ENCODE data around the gene MRPL18. TPM values are rescaled to one million over a fixed set of nuclear protein-coding genes. Genes with fewer than 3 reads are reported as not detected.

Gene MRPL18
- total and polyA plus RNA-seq, 9 of the 15 experiments (the other 6 are each of a cell fraction or from before 2014, with no cell fraction given), result 149 to 456 (median 196) TPM

DNA sequence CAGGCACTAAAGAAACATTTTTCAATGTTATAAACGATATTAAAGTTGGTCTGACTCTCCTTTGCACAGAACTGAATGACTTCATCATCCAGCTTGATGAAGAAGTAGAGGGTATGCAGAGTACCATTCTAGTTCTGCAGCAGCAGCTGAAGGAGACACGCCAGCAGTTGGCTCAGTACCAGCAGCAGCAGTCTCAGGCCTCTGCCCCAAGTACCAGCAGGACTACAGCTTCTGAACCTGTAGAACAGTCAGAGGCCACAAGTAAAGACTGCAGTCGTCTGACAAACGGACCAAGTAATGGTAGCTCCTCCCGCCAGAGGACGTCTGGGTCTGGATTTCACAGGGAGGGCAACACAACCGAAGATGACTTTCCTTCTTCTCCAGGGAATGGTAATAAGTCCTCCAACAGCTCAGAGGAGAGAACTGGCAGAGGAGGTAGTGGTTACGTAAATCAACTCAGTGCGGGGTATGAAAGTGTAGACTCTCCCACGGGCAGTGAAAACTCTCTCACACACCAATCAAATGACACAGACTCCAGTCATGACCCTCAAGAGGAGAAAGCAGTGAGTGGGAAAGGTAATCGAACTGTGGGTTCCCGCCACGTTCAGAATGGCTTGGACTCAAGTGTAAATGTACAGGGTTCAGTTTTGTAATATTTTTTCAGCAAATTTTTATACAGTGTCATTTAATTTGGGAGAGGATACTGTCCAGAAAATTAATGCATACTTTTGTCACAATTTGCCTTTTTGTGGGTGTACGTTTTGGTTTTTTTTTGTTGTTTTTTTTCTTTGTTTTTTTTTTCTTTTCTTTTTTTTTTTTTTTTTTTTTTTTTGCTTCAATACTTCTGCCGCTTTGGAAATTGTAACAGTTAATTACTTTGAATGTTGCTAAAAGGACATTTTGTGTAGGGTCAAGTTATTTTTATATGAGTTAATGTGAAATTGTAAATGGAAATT is 35.0 kb upstream of the MRPL18 start (continued):
- TF ChIP-seq, protein P1, sequence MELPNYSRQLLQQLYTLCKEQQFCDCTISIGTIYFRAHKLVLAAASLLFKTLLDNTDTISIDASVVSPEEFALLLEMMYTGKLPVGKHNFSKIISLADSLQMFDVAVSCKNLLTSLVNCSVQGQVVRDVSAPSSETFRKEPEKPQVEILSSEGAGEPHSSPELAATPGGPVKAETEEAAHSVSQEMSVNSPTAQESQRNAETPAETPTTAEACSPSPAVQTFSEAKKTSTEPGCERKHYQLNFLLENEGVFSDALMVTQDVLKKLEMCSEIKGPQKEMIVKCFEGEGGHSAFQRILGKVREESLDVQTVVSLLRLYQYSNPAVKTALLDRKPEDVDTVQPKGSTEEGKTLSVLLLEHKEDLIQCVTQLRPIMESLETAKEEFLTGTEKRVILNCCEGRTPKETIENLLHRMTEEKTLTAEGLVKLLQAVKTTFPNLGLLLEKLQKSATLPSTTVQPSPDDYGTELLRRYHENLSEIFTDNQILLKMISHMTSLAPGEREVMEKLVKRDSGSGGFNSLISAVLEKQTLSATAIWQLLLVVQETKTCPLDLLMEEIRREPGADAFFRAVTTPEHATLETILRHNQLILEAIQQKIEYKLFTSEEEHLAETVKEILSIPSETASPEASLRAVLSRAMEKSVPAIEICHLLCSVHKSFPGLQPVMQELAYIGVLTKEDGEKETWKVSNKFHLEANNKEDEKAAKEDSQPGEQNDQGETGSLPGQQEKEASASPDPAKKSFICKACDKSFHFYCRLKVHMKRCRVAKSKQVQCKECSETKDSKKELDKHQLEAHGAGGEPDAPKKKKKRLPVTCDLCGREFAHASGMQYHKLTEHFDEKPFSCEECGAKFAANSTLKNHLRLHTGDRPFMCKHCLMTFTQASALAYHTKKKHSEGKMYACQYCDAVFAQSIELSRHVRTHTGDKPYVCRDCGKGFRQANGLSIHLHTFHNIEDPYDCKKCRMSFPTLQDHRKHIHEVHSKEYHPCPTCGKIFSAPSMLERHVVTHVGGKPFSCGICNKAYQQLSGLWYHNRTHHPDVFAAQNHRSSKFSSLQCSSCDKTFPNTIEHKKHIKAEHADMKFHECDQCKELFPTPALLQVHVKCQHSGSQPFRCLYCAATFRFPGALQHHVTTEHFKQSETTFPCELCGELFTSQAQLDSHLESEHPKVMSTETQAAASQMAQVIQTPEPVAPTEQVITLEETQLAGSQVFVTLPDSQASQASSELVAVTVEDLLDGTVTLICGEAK (IDR thresholded peaks at IDR 0.05), result no peak
- TF ChIP-seq, protein P1 (CRISPR knock-in tag; IDR thresholded peaks at IDR 0.05), result no peak
- TF ChIP-seq RBBP5 (IDR thresholded peaks at IDR 0.05; ENCODE audit: borderline replicate concordance, insufficient read depth, low read length, poor library complexity, severe bottlenecking), result peak; percentile 35
- TF ChIP-seq, protein P2, sequence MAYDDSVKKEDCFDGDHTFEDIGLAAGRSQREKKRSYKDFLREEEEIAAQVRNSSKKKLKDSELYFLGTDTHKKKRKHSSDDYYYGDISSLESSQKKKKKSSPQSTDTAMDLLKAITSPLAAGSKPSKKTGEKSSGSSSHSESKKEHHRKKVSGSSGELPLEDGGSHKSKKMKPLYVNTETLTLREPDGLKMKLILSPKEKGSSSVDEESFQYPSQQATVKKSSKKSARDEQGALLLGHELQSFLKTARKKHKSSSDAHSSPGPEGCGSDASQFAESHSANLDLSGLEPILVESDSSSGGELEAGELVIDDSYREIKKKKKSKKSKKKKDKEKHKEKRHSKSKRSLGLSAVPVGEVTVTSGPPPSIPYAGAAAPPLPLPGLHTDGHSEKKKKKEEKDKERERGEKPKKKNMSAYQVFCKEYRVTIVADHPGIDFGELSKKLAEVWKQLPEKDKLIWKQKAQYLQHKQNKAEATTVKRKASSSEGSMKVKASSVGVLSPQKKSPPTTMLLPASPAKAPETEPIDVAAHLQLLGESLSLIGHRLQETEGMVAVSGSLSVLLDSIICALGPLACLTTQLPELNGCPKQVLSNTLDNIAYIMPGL (CRISPR knock-in tag; IDR thresholded peaks at IDR 0.05), result no peak
- TF ChIP-seq, protein P3, sequence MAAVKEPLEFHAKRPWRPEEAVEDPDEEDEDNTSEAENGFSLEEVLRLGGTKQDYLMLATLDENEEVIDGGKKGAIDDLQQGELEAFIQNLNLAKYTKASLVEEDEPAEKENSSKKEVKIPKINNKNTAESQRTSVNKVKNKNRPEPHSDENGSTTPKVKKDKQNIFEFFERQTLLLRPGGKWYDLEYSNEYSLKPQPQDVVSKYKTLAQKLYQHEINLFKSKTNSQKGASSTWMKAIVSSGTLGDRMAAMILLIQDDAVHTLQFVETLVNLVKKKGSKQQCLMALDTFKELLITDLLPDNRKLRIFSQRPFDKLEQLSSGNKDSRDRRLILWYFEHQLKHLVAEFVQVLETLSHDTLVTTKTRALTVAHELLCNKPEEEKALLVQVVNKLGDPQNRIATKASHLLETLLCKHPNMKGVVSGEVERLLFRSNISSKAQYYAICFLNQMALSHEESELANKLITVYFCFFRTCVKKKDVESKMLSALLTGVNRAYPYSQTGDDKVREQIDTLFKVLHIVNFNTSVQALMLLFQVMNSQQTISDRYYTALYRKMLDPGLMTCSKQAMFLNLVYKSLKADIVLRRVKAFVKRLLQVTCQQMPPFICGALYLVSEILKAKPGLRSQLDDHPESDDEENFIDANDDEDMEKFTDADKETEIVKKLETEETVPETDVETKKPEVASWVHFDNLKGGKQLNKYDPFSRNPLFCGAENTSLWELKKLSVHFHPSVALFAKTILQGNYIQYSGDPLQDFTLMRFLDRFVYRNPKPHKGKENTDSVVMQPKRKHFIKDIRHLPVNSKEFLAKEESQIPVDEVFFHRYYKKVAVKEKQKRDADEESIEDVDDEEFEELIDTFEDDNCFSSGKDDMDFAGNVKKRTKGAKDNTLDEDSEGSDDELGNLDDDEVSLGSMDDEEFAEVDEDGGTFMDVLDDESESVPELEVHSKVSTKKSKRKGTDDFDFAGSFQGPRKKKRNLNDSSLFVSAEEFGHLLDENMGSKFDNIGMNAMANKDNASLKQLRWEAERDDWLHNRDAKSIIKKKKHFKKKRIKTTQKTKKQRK (IDR thresholded peaks at IDR 0.05; ENCODE audit: borderline replicate concordance, low read depth, low read length), result no peak

All from K562 (cell line).